Left lobe of liver (tissue), 2 donors: ENCODE results near the gene OR8S1. TPM values are rescaled to one million over a fixed set of nuclear protein-coding genes. Genes with fewer than 3 reads are reported as not detected.
"Not testable (repeated sequence)": the region's sequence is repeated elsewhere in the genome, so short reads cannot be mapped to it uniquely, and the experiment has no call there.

Experiments
- ATAC-seq: fragments of 200-7000 bp; cut with Tn5 transposase; one replicate; pipeline ENCODE4 v1.9.1; 2020; ENCODE audit warnings: mild to moderate bottlenecking, moderate library complexity
- DNase-seq: peaks from one replicate; pipeline ENCODE4 v3.0.0-alpha.2; 2020; ENCODE audit warnings: low spot score
- total RNA-seq: library from RNA; stranded (reverse); gene quantifications from one replicate; pipeline ENCODE4 v1.2.1, GENCODE V29; 2021
- donor health status: DM: no; HTN: no; CAD: no; lungs with moderate emphysema.
- donor health status: DM: no; HTN: yes; CAD: no.

OR8S1 gene
- total RNA-seq, 1 donor from 2014 or later = not detected

DNA sequence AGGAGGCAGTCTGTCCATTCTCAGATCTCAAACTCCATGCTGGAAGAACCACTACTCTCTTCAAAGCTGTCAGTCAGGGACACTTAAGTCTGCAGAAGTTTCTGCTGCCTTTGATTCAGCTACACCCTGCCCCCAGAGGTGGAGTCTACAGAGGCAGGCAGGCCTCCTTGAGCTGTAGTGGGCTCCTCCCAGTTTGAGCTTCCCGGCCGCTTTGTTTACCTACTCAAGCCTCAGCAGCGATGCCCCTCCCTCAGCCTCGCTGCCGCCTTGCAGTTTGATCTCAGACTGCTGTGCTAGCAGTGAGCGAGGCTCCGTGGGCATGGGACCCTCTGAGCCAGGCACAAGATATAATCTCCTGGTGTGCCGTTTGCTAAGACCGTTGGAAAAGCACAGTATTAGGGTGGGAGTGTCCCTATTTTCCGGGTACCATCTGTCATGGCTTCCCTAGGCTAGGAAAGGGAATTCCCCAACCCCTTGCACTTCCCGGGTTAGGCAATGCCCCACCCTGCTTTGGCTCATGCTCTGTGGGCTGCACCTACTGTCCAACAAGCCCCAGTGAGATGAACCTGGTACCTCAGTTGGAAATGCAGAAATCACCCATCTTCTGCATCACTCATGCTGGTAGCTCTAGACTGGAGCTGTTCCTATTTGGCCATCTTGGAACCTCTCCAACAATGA is 28.4 kb downstream of the OR8S1 start:
- not testable (repeated sequence) for ATAC-seq, DNase-seq

GRCh38 chr12:48556631-48557030 is 31.2 kb downstream of the OR8S1 start:
- no peak for ATAC-seq
- no peak for DNase-seq

GRCh38 chr12:48557919-48558318 is 32.5 kb downstream of the OR8S1 start:
- no peak for ATAC-seq
- DNase-seq = no peak

DNA sequence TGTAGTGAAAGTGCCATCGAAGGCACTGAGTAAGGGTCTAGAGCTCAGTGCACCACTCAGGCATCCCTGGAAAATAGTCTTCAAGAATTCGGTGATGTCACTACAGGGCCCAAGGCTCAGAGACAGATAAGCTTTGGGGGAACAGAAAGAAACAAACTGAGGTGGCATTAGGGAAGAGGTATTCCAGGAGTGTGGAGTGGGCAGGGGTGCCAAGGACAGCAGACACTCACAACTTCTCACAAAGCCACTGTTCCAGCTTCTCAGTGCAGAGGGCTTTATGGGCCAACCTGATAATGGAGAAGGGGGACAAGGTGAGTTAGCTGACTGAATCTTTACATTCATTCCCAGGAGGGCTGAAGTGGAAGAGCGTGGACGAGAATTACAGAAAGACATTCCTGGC is 42.3 kb downstream of the OR8S1 start:
- ATAC-seq (no peak), DNase-seq (no peak)

DNA sequence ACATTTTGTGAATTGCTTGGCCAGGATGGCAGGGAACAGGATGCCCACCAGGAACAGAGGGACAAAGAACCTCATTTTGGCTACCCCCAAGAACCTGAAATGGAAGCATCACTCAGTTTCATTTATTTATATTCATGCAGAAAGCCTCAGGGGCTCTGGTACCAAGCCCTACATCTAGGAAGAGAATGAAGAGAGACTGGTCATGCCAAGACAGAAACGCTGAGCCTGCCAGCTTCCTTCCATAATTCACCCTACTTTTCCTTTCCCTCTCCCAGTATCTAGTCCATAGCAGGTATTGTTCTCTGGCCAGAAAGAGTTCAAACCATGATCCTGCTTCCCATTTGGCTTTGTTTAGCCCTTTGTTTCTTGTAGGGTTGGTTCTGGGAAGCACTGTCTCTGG is 44.5 kb downstream of the OR8S1 start, which contains the start of gene LALBA:
LALBA (minus strand) TSS at position 101 of the 400 bp plus-strand sequence; CDS start at position 75, 26 bp downstream.
- ATAC-seq = no peak
- no peak for DNase-seq

- DNase-seq = no peak
- no peak for ATAC-seq
Observed at GRCh38 chr12:48572326-48572725, 46.9 kb downstream of the OR8S1 start.

Other genes starting within 250 kb of the OR8S1 start
- gene ZNF641, start 174.7 kb upstream of the OR8S1 start, total RNA-seq = 7.8 TPM
- not detected for gene ANP32D, start 53.1 kb upstream of the OR8S1 start, total RNA-seq
- gene C12orf54, start 43.1 kb upstream of the OR8S1 start, total RNA-seq = not detected
- not detected for gene LALBA, start 44.4 kb downstream of the OR8S1 start, total RNA-seq
- gene KANSL2, start 156.6 kb downstream of the OR8S1 start, total RNA-seq = 8.2 TPM
- gene CCNT1, start 191.1 kb downstream of the OR8S1 start, total RNA-seq = 12.1 TPM